AG04450 (cell line): ENCODE data around the gene UPK3A. TPM values are rescaled to one million over a fixed set of nuclear protein-coding genes. Genes with fewer than 3 reads are reported as not detected.
"Not testable (repeated sequence)": the region's sequence is repeated elsewhere in the genome, so short reads cannot be mapped to it uniquely, and the experiment has no call there.

Experiments
- CTCF ChIA-PET: fragments of 300-600, 350-600 bp; formaldehyde crosslinking; extraction: SDS; loops from one replicate; lab custom pipeline; 2022; ENCODE audit warnings: antibody characterized with exemption, inconsistent platforms; lab: Charles Lee
- POLR2A ChIA-PET: fragments of 350-600 bp; formaldehyde crosslinking; extraction: SDS; loops from one replicate; lab custom pipeline; 2021; ENCODE audit warnings: antibody characterized with exemption, inconsistent platforms; lab: Yijun Ruan, JAX
- DNase-seq: peaks from one replicate; pipeline ENCODE4 v3.0.0-alpha.2; 2011; ENCODE audit warnings: low read depth, low spot score
- H3K27ac ChIP-seq: one replicate; pipeline ENCODE4 v1.5.1; 2012; ENCODE audit warnings: low read depth, low read length, control low read depth
- H3K27me3 ChIP-seq: one replicate; pipeline ENCODE4 v1.6.0; 2012; ENCODE audit warnings: low read length; ENCODE audit not compliant: control insufficient read depth, insufficient read depth
- H3K4me3 ChIP-seq: 2 replicates; pipeline ENCODE4 v1.5.1; 2011; ENCODE audit warnings: mild to moderate bottlenecking, low read depth, low read length, control low read depth
- H3K9me3 ChIP-seq: 2 replicates; pipeline ENCODE4 v1.5.1; 2012; ENCODE audit warnings: low read length; ENCODE audit not compliant: control insufficient read depth, insufficient read depth
- polyA plus RNA-seq: library from polyadenylated mRNA; depleted of rRNA; stranded (reverse); fragments of >200 nt; gene quantifications from 2 replicates; pipeline ENCODE4 v1.2.3, GENCODE V29; 2011
- TF ChIP-seq, protein P1 (sequence below): IDR thresholded peaks from 2 replicates; pipeline ENCODE4 v1.5.1; 2011; ENCODE audit warnings: low read depth, low read length, control low read depth, inconsistent platforms

Gene UPK3A
- polyA plus RNA-seq, 1 experiment: not detected

DNA sequence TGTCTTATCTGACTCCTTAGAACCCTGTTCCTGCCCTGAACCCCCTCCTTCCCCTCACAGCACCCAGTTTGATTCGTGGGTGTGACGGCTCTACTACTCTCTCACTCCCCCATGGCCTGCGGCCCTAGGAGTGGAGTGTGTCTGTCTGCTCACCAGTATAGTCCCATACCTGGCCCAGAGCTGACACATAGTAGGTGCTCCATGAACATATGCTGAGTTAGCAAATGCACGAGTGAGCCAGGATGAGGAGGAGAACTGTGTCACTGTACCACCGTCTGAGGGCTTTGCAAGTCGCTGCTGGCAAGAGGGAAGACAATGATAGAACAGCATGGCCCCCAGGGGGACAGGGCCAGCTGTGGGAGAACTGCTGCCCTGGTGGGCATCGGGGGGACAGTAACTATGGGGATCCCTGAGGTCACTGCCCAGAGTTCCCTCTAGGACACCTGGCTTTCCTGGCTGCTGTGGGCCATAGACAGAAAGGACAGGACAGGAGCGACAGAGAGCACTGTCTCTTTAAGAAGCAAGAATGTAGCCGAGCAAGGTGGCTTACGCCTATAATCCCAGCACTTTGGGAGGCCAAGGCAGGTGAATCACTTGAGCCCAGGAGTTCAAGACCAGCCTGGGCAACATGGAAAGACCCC is 24.9 kb upstream of the UPK3A start:
- TF ChIP-seq, protein P1, sequence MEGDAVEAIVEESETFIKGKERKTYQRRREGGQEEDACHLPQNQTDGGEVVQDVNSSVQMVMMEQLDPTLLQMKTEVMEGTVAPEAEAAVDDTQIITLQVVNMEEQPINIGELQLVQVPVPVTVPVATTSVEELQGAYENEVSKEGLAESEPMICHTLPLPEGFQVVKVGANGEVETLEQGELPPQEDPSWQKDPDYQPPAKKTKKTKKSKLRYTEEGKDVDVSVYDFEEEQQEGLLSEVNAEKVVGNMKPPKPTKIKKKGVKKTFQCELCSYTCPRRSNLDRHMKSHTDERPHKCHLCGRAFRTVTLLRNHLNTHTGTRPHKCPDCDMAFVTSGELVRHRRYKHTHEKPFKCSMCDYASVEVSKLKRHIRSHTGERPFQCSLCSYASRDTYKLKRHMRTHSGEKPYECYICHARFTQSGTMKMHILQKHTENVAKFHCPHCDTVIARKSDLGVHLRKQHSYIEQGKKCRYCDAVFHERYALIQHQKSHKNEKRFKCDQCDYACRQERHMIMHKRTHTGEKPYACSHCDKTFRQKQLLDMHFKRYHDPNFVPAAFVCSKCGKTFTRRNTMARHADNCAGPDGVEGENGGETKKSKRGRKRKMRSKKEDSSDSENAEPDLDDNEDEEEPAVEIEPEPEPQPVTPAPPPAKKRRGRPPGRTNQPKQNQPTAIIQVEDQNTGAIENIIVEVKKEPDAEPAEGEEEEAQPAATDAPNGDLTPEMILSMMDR: no peak
- no peak overlapping the region for H3K27ac ChIP-seq
- ChIA-PET CTCF (no interaction called here), POLR2A (no interaction called here)
- H3K27me3 ChIP-seq: peaks cover 8% of the 10 kb centered on the region
- no peak overlapping the region for H3K4me3 ChIP-seq
- peaks cover 7% of the 10 kb centered on the region for H3K9me3 ChIP-seq
- no peak for DNase-seq

GRCh38 chr22:45260395-45260759 is 24.4 kb upstream of the UPK3A start:
- POLR2A ChIA-PET, H3K27me3 ChIP-seq, H3K9me3 ChIP-seq, DNase-seq, H3K27ac ChIP-seq, H3K4me3 ChIP-seq: not testable (repeated sequence)
- CTCF ChIA-PET: interaction anchor here (0.6 kb wide), 1 partner anchor 920 kb away, joined by 7 read pairs; no protein-coding TSS in a partner anchor

DNA sequence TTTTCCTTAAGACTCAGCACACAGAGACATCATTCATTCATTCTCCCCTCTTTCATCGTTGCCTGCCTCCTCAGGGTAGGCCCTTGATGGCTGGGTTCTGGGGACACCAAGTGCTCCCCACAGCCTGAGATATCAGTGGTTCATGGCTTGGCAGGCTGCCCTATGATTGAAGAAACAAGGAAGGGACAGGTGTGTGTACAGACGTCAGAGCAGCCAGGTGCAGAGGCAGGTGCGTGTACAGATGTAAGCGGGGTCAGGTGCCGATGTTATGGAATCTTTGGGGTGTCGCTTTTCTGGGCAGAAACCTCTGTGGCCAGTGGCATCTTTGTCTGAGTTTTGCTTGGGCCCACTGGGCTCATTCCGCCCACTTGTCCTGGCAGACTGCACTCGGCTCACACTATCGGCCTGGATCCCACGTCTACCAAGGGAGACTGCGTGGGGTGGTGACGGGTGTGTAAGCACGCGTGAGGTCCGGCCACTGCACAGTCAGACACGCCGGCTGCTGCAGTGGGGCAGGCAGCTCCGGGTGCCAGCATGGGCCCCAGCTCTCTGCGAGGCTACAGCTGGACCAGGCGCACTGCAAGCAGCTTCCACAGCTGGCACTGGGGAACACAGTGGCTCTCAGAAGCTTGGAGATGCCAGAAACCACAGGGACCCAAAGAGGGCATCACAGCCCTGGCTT is 23.2 kb upstream of the UPK3A start:
- TF ChIP-seq, protein P1: no peak
- DNase-seq: no peak
- CTCF ChIA-PET: interaction anchor here (2.1 kb wide), 1 partner anchor 160 kb away, joined by 9 read pairs; no protein-coding TSS in a partner anchor
- Histone ChIP-seq H3K27me3 (peaks cover 8% of the 10 kb centered on the region), H3K27ac (no peak overlapping the region), H3K4me3 (no peak overlapping the region), H3K9me3 (peaks cover 3% of the 10 kb centered on the region)
- POLR2A ChIA-PET: no interaction called here

- Histone ChIP-seq H3K9me3 (peaks cover 3% of the 10 kb centered on the region), H3K27me3 (peaks cover 8% of the 10 kb centered on the region), H3K27ac (no peak overlapping the region), H3K4me3 (no peak overlapping the region)
- TF ChIP-seq, protein P1: no peak
- ChIA-PET POLR2A (no interaction called here), CTCF (interaction anchor here (2.1 kb wide), 1 partner anchor 161 kb away, joined by 9 read pairs; no protein-coding TSS in a partner anchor)
- no peak for DNase-seq
Observed at GRCh38 chr22:45262195-45262930, 22.4 kb upstream of the UPK3A start.

DNA sequence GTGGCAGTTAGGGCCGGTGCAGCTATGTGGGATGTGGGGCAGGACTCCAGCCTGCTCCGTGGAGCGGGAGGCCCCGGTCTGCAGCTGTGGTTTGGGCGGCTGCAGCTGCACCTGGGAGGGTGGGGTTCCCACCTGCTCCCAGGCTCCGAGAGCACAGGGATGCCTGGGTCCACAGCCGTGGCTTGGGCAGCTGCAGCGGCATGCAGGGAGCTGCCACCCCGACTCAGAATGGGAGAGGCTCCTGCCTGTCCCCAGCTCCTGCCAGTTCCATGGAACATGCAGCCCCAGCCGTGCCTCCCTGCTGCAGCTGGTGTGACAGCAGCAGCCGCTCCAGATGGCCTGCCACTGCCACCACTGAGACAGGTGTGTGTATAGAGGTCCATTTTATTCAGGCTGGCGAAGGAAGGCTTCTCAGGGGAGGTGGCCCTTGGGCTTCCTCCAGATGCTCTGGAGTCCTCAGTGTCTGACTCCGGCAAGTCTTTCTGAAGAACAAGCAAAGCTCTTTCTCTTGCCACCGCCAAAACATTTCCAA is 21.8 kb upstream of the UPK3A start:
- POLR2A ChIA-PET: no interaction called here
- TF ChIP-seq, protein P1: no peak

More for the DNA sequence above, 21.8 kb upstream of the UPK3A start:
- Histone ChIP-seq H3K4me3 (no peak overlapping the region), H3K27ac (no peak overlapping the region), H3K27me3 (peaks cover 8% of the 10 kb centered on the region), H3K9me3 (peaks cover under 1% of the 10 kb centered on the region; the same call in 1 of the 2 replicates)
- no peak for DNase-seq
- CTCF ChIA-PET: interaction anchor here (0.7 to 2.1 kb wide), 2 partner anchors 160 to 161 kb away, joined by 3 to 9 read pairs; no protein-coding TSS in a partner anchor
